GM10266 (cell line): Measurements from ENCODE around the gene PRPF8.

Experiments used
- DNase-seq: peaks from one replicate; pipeline ENCODE4 v3.0.0; 2012; ENCODE audit errors: extremely low spot score
- CTCF ChIP-seq: IDR thresholded peaks from 2 replicates; pipeline ENCODE4 v1.5.1; 2012; ENCODE audit warnings: mild to moderate bottlenecking, low read depth; ENCODE audit not compliant: control insufficient read depth, insufficient read depth; ENCODE audit errors: missing control alignments

The PRPF8 gene

GRCh38 chr17:1649844-1650501, 34.7 kb downstream of the PRPF8 start, which contains the start of gene RILP:
Gene RILP, minus strand, starts transcription at chr17:1649866. Its CDS starts 62 bp downstream, at chr17:1649804.
- DNase-seq, result no peak
- no peak for TF ChIP-seq CTCF

- DNase-seq, result peak; percentile 99
- TF ChIP-seq CTCF, result peak; percentile 100
These were observed 35.5 kb downstream of the PRPF8 start for GRCh38 chr17:1648963-1649843.

- no peak for DNase-seq
- TF ChIP-seq CTCF, result peak; percentile 22
These were observed 36.3 kb downstream of the PRPF8 start for GRCh38 chr17:1648173-1648962.

- TF ChIP-seq CTCF, result no peak
- no peak for DNase-seq
These were observed 36.9 kb downstream of the PRPF8 start for GRCh38 chr17:1647802-1648171.

- DNase-seq, result no peak
- no peak for TF ChIP-seq CTCF
These were observed 38.3 kb downstream of the PRPF8 start for GRCh38 chr17:1646199-1646875.

GRCh38 chr17:1645207-1646171, 39.2 kb downstream of the PRPF8 start, which contains the start of gene SCARF1:
Gene SCARF1, minus strand, starts transcription at chr17:1645732. Its CDS starts 35 bp downstream, at chr17:1645697.
- no peak for DNase-seq
- TF ChIP-seq CTCF, result no peak
